Vagina (tissue), 2 donors: ENCODE measurements around the gene OR2H1.

Experiments
- CTCF ChIP-seq, 3 experiments: fragments of 450-650 bp in 2 of 3; fragments of 200-600 bp in 1 of 3; sonication (generic) in 1 of 3; IDR thresholded peaks; one replicate each; pipeline ENCODE4 v1.5.1; 2017 to 2019; ENCODE audit warnings: antibody characterized with exemption in 3 of 3, mild to moderate bottlenecking in 2 of 3, moderate library complexity in 2 of 3
- POLR2A ChIP-seq, 2 donors: fragments of 450-650 bp; IDR thresholded peaks; one replicate each; pipeline ENCODE4 v1.6.1; 2017; ENCODE audit warnings: antibody characterized with exemption in 2 of 2, mild to moderate bottlenecking in 2 of 2, moderate library complexity in 2 of 2

- TF ChIP-seq CTCF (IDR thresholded peaks at IDR 0.05): no peak
- TF ChIP-seq POLR2A (IDR thresholded peaks at IDR 0.05): no peak
Measured at GRCh38 chr6:29488874-29489273, 31.9 kb downstream of the OR2H1 start.
